EL (cell line): Measurements from ENCODE around the gene TADA2A.
A peak's percentile ranks its signal among the peaks of the same experiment; 100 is the strongest.

Source experiments
- DNase-seq: peaks from one replicate; pipeline ENCODE4 v3.0.0-alpha.2; 2016

The TADA2A gene

GRCh38 chr17:37406635-37407461 lies at the start of gene TADA2A, which contains the start of gene ACACA:
Gene TADA2A, plus strand, starts transcription at chr17:37406886. Its CDS starts 4,480 bp downstream, at chr17:37411366.
Gene ACACA, minus strand, starts transcription at chr17:37406836. Its CDS starts 537 bp downstream, at chr17:37406299.
- DNase-seq: peak; percentile 87

DNA sequence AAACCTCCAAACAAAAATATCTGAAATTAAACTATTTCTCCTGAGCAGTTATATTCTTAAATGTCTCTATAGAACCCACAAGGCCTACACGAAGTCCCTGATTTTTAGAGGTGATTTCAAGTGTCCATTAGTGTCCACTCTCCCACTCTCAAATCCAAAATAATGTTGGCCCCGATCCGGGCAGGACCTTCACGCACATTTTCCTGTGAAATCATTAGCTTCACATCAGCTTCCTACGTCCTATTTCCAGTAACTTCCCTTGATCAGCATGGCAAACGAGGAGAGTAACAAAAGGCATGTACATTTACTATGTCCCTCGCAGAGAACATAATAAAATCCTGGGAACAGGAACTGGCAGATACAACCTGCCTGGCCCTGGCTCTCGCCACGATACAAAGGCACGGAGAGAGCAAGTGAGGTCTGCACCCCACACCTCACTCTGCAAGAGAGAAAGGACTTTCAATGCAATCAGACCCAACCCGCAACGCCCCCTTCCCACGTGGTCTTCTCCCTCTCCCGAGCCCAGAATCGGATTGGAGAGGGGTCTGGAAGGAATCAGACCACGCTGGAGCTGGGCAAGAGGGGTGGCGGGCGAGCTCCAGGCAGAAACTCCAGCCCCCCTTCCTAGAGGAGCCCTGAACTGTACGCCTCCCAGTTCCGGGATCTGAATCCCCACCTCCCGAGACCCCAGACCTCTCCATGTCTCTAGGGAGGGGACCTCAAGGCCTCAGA lies 48.4 kb upstream of the TADA2A start:
- peak; percentile 66 for DNase-seq

DNA sequence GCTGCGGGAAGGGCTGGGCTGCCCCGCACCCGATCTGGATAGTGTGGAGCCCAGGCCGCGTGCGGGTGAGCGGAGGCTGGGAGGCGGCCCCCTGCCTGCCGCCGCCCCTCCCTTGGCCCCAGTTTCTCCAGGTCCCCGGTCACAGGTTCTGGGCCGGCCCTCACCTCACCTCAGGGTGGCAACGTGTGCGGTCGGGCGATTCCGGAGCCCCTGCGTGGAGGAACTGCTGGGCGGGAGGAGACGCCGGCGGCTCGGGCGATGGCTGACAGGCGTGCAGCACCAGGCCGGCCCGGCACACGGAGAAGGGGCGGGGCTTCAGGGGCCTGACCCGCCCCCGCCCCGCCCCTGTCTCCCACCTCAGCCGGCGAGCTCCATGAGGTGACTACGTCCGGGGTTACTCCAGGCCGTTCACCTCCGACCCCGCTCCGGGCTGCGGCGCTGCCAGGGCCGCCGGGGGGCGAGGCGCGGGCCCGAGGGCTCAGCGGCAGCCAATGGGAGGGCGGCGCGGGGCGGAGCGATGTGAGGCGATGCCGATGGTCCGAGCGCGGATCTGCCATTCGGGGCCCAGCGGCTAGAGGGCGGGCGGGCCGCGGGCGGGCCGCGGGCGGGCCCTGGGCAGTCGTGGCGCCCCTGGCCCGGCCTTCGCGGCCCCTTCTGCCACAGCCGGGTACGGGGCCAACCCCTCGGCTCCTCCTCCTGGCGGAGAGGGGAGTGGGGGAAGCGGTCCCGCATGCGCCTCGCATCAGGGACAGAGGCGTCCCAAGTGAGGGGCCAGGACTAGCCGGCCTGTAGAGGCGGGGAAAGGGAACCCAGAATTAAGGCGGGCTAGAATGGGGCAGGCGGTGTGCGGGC lies 47.6 kb upstream of the TADA2A start:
- DNase-seq: peak; percentile 97

- no peak for DNase-seq
Measured at GRCh38 chr17:37359682-37360188, 47.0 kb upstream of the TADA2A start.

GRCh38 chr17:37360632-37361031 lies 46.1 kb upstream of the TADA2A start:
- peak; percentile 8 for DNase-seq

DNA sequence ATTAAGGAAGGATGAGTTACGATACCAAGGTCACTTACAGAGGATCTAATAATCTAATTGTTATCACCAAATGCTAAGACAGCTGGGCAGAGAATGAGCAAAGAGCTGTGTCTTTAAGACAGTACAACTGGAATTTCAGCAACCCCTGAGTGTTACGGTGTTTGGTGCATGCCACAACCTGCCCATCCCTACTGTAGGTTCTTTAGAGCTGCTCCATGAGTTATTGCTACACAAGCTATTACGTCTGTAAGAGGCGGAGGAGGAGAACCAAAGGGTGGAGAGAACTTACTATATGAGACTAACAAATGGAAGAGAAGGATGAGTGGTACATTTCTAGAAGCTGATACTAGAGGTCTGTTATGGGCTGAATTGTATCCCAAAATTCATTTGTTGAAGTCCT lies 45.1 kb upstream of the TADA2A start:
- no peak for DNase-seq

- no peak for DNase-seq
Measured at GRCh38 chr17:37365589-37365988, 41.1 kb upstream of the TADA2A start.

DNA sequence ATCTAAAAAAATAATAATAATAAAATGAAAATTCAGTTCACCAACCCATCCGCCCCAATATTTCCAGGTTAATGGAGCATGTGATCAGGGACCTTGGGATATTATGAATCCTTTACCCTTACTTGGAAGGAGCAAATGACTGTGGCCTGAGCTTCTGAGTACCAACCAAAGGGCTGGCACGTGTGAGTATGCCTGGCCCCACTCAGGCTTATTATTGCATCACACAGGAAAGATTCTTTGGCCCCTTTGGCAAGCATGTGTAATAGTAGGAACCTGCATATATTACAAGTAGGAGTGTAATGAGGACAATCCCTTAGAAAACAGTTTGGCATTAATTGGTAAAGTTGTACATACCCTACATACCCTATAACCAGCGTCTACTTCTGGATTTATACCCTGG lies 38.1 kb upstream of the TADA2A start:
- peak; percentile 28 for DNase-seq

GRCh38 chr17:37373530-37374159 lies 33.0 kb upstream of the TADA2A start:
- DNase-seq: peak; percentile 84

- no peak for DNase-seq
Measured at GRCh38 chr17:37375706-37376105, 31.0 kb upstream of the TADA2A start, which contains the start of gene C17orf78. Gene C17orf78, plus strand, starts transcription at chr17:37375985. Its CDS starts 108 bp downstream, at chr17:37376093.

GRCh38 chr17:37382056-37382455 lies 24.6 kb upstream of the TADA2A start:
- no peak for DNase-seq

- no peak for DNase-seq
Measured at GRCh38 chr17:37384560-37385149, 22.0 kb upstream of the TADA2A start.

- DNase-seq: no peak
Measured at GRCh38 chr17:37385474-37385990, 21.2 kb upstream of the TADA2A start.

GRCh38 chr17:37386462-37386861 lies 20.2 kb upstream of the TADA2A start:
- no peak for DNase-seq

DNA sequence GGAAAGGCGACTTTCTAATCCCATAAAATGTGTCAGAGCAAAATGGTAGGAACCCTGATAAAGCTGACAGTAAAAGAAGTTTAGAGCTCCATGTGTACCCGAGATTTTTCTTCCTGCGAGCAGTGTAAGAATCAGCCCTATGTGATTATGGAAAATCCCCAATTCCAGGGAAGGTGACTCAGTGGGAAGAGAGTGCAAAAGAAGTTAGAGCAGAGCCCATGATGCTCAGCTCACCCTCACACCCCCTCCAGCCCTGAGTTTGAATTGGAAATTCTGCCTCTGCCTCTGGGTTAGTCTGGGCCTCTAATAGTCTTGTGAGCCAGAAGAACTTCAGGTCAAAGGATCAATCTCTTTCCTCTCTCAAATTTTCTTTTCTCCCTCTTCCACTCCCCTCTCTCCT lies 18.4 kb upstream of the TADA2A start:
- DNase-seq: peak; percentile 74

DNA sequence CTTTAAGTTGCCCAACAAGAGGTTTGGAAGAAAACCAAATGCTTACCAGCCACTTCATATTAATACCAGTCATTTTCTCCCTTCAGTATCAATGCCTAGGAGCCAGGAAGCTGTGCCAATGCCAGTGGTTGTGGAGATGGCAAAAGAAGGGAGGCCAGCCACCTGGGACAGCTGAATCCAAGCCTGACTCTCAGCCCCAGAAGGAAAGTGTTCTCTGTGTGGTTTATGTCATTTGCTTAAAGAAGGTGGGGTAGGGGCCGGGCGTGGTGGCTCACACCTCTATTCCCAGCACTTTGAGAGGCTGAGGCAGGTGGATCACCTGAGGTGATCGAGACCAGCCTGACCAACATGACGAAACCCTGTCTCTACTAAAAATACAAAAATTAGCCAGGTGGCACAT lies 17.5 kb upstream of the TADA2A start:
- no peak for DNase-seq

GRCh38 chr17:37391146-37391545 lies 15.5 kb upstream of the TADA2A start:
- DNase-seq: peak; percentile 51

- peak; percentile 95 for DNase-seq
Measured at GRCh38 chr17:37392024-37392590, 14.6 kb upstream of the TADA2A start.

DNA sequence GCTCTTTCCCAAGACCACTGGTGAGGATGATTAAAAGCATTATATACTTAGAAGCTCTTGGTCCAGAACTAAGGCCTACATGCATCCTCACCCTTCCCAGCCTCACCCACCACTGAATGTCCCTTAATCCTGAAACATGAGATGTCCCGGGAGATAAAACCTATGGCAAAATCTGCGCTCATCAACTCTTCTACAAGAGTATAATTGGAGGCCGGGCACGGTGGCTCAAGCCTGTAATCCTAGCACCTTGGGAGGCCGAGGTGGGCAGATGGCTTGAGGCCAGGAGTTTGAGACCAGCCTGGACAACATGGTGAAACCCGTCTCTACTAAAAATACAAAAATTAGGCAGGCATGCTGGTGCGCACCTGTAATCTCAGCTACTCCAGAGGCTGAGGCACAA lies 13.3 kb upstream of the TADA2A start:
- no peak for DNase-seq

- DNase-seq: peak; percentile 32
Measured at GRCh38 chr17:37399265-37399803, 7.4 kb upstream of the TADA2A start.

- DNase-seq: no peak
Measured at GRCh38 chr17:37400505-37400904, 6.2 kb upstream of the TADA2A start.
